DOHH2 (cell line): ENCODE results near the gene RALGAPA2.

Experiments
- H3F3A ChIP-seq: fragments of 200-600 bp; sonication (generic), shearing (Covaris generic); 2 replicates; pipeline ENCODE4 v1.6.0; 2016; ENCODE audit warnings: antibody characterized with exemption, mild to moderate bottlenecking; ENCODE audit not compliant: control insufficient read depth, insufficient read depth
- H3K27ac ChIP-seq: fragments of 200-600 bp; sonication (generic); 2 replicates; pipeline ENCODE4 v1.5.1; 2014; ENCODE audit warnings: low read depth, mild to moderate bottlenecking, low read length, moderate library complexity
- H3K27me3 ChIP-seq: fragments of 200-600 bp; sonication (generic); 2 replicates; pipeline ENCODE4 v1.6.1; 2014; ENCODE audit warnings: mild to moderate bottlenecking, low read length, mixed read lengths; ENCODE audit not compliant: control insufficient read depth
- H3K36me3 ChIP-seq: fragments of 200-600 bp; sonication (generic); 2 replicates; pipeline ENCODE4 v1.6.1; 2014; ENCODE audit warnings: mild to moderate bottlenecking, low read length, moderate library complexity, mixed read lengths; ENCODE audit not compliant: control insufficient read depth
- H3K4me1 ChIP-seq: fragments of 200-600 bp; sonication (generic); 2 replicates; pipeline ENCODE4 v1.6.1; 2014; ENCODE audit warnings: mild to moderate bottlenecking, low read length, mixed read lengths; ENCODE audit not compliant: control insufficient read depth
- H3K4me2 ChIP-seq: fragments of 200-600 bp; sonication (generic); 2 replicates; pipeline ENCODE4 v1.6.0; 2014; ENCODE audit warnings: mild to moderate bottlenecking, low read length, moderate library complexity
- H3K4me3 ChIP-seq: fragments of 200-600 bp; sonication (generic); 2 replicates; pipeline ENCODE4 v1.5.1; 2014; ENCODE audit warnings: mild to moderate bottlenecking, low read length, mixed read lengths
- H3K79me2 ChIP-seq: fragments of 200-600 bp; sonication (generic); 2 replicates; pipeline ENCODE4 v1.6.1; 2014; ENCODE audit warnings: mild to moderate bottlenecking, low read length, mixed read lengths; ENCODE audit not compliant: control insufficient read depth
- H3K9me2 ChIP-seq: fragments of 200-600 bp; sonication (generic); replicated peaks from 2 replicates; pipeline ENCODE4 v1.6.1; 2014; ENCODE audit warnings: mild to moderate bottlenecking, low read length, mixed read lengths; ENCODE audit not compliant: control insufficient read depth
- H3K9me3 ChIP-seq: fragments of 200-600 bp; sonication (generic); 2 replicates; pipeline ENCODE4 v1.6.1; 2014; ENCODE audit warnings: antibody characterized with exemption, low read length, mixed read lengths; ENCODE audit not compliant: control insufficient read depth, insufficient read depth
- H4K20me1 ChIP-seq: fragments of 200-600 bp; sonication (generic); 2 replicates; pipeline ENCODE4 v1.6.0; 2014; ENCODE audit warnings: low read depth, mild to moderate bottlenecking, antibody characterized with exemption, low read length, moderate library complexity; ENCODE audit not compliant: control insufficient read depth, insufficient read depth
- EZH2phosphoT487 ChIP-seq: fragments of 200-600 bp; sonication (generic); IDR thresholded peaks from 2 replicates; pipeline ENCODE4 v1.6.1; 2017; ENCODE audit warnings: borderline replicate concordance, mild to moderate bottlenecking, antibody characterized with exemption, low read length, moderate library complexity, mixed read lengths
- TF ChIP-seq, protein P1 (sequence below): fragments of 200-600 bp; sonication (generic); IDR thresholded peaks from one replicate; pipeline ENCODE4 v1.5.1; 2014; ENCODE audit warnings: antibody characterized with exemption, mild to moderate bottlenecking, low read depth, low read length; ENCODE audit not compliant: poor library complexity, severe bottlenecking

RALGAPA2 gene

DNA sequence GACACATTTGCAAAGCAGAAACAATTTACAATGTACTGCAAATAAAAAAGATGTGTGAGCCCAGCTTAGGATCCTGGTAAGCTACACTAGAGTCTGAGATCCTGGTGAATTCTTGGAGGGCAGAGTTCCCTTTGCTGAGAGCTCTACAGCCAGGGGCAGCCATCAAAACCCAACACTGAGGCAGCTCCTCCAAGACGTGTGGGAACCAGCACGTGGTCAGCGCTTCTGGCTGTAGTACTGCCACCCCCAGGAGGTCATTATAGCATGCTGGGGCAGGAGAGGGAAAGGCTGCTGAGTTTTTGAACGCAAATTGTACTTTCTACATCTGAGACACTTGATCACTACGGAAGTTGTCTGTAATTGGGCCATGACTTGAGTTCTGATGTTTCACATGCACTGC is 213.0 kb downstream of the RALGAPA2 start:
- no peaks in the 10 kb centered on the region for H3K9me2 ChIP-seq
- H3F3A ChIP-seq = no peaks in the 10 kb centered on the region
- H3K27me3 ChIP-seq = no peaks in the 10 kb centered on the region
- H3K27ac ChIP-seq = no peak overlapping the region
- no peaks in the 10 kb centered on the region for H3K9me3 ChIP-seq
- no peak overlapping the region for H3K4me3 ChIP-seq
- no peaks in the 10 kb centered on the region for H3K79me2 ChIP-seq
- no peaks in the 10 kb centered on the region for H3K4me1 ChIP-seq
- H4K20me1 ChIP-seq = no peaks in the 10 kb centered on the region
- H3K36me3 ChIP-seq = no peaks in the 10 kb centered on the region
- H3K4me2 ChIP-seq = no peak overlapping the region
- no peak for TF ChIP-seq EZH2phosphoT487
- TF ChIP-seq, protein P1, sequence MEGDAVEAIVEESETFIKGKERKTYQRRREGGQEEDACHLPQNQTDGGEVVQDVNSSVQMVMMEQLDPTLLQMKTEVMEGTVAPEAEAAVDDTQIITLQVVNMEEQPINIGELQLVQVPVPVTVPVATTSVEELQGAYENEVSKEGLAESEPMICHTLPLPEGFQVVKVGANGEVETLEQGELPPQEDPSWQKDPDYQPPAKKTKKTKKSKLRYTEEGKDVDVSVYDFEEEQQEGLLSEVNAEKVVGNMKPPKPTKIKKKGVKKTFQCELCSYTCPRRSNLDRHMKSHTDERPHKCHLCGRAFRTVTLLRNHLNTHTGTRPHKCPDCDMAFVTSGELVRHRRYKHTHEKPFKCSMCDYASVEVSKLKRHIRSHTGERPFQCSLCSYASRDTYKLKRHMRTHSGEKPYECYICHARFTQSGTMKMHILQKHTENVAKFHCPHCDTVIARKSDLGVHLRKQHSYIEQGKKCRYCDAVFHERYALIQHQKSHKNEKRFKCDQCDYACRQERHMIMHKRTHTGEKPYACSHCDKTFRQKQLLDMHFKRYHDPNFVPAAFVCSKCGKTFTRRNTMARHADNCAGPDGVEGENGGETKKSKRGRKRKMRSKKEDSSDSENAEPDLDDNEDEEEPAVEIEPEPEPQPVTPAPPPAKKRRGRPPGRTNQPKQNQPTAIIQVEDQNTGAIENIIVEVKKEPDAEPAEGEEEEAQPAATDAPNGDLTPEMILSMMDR = no peak

DNA sequence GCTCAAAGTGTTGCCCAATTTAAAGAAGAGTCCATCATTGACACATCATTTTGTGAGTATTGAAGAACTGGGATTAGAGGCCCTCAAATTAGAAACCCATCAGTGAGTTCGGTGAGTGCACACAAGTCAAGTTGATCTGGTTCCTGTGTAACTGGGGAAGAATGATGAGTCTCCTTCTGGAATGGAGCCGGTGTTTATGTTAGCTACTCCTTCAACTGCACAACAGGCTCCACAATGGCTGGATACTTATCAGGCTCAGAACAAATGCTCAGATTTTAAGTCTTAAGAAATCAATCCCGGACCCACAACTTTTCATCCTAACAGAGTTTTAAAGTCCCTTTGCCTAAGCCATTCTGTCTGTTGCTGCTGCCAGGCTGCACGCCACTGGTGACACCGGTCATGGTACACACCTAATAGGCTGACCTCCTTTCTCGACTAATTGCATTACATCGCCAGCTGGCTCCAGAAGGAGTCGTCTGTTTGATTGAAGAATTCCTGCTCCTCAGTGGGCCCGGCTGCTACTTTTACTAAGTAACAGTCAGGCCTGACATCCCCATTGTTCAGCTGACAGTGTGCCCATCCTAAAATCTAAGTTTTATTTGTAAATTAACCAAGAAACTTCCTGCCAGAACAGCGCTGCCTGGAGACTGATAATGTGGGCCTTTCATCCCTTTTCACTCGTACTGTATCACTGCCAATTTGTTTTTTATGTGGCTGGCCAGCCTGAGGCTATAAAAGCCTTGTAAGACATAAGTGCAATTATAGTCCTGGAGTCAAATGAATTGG is 214.2 kb downstream of the RALGAPA2 start:
- no peak overlapping the region for H3K27ac ChIP-seq
- TF ChIP-seq, protein P1 = no peak
- TF ChIP-seq EZH2phosphoT487 = no peak
- H3K4me1 ChIP-seq = no peaks in the 10 kb centered on the region
- no peak overlapping the region for H3K4me2 ChIP-seq
- H3K4me3 ChIP-seq = no peak overlapping the region
- H3K79me2 ChIP-seq = no peaks in the 10 kb centered on the region
- no peaks in the 10 kb centered on the region for H3K9me3 ChIP-seq
- no peaks in the 10 kb centered on the region for H3K9me2 ChIP-seq
- H3F3A ChIP-seq = no peaks in the 10 kb centered on the region
- H4K20me1 ChIP-seq = no peaks in the 10 kb centered on the region
- H3K27me3 ChIP-seq = no peaks in the 10 kb centered on the region
- H3K36me3 ChIP-seq = no peaks in the 10 kb centered on the region

DNA sequence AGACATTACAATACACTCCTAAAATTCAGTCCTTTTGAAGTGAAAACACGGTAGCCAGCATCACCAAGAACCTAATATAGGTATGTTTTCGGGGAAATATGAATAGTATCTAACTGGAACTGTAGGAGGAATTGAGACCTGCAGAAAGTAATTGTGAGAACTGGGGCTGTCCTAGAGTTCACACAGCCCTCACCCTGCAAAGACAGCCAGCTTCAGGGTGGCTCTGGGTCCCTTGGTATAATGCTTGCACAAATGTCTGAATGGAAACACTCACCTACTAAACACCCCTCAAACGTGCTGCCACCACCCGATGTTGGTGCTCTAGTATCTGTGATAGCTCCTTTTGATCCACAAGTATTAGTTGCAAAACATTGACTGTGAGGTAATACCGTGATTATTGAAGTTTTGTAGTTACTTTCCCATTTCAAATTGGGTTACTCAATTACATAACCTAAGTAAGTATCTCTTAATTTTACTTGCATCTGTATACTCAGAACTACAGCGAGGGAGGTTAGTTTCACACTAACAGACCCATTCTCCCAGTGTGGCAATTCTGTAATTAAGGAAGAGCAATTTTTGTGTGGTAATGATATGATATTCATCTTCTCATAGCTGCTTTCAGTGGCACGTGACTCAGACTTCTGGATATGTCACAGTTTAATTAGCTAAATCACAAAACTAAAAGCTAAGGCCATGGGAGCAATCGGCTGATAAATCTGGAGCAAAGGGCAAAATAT is 215.0 kb downstream of the RALGAPA2 start:
- Histone ChIP-seq H3K9me2 (no peaks in the 10 kb centered on the region), H3F3A (no peaks in the 10 kb centered on the region), H3K27me3 (no peaks in the 10 kb centered on the region), H3K4me3 (no peak overlapping the region), H3K4me1 (no peaks in the 10 kb centered on the region), H3K9me3 (no peaks in the 10 kb centered on the region), H3K79me2 (no peaks in the 10 kb centered on the region), H4K20me1 (no peaks in the 10 kb centered on the region), H3K4me2 (no peak overlapping the region), H3K36me3 (no peaks in the 10 kb centered on the region), H3K27ac (no peak overlapping the region)
- TF ChIP-seq, protein P1 = no peak
- no peak for TF ChIP-seq EZH2phosphoT487
